ENCODE results near the gene FEN1. TPM values are rescaled to one million over a fixed set of nuclear protein-coding genes. Genes with fewer than 3 reads are reported as not detected.

FEN1 gene
- total and polyA plus RNA-seq, 2 of the 13 experiments (the other 11 are each of a cell fraction or from before 2014, with no cell fraction given): 12.4 to 102 TPM

DNA sequence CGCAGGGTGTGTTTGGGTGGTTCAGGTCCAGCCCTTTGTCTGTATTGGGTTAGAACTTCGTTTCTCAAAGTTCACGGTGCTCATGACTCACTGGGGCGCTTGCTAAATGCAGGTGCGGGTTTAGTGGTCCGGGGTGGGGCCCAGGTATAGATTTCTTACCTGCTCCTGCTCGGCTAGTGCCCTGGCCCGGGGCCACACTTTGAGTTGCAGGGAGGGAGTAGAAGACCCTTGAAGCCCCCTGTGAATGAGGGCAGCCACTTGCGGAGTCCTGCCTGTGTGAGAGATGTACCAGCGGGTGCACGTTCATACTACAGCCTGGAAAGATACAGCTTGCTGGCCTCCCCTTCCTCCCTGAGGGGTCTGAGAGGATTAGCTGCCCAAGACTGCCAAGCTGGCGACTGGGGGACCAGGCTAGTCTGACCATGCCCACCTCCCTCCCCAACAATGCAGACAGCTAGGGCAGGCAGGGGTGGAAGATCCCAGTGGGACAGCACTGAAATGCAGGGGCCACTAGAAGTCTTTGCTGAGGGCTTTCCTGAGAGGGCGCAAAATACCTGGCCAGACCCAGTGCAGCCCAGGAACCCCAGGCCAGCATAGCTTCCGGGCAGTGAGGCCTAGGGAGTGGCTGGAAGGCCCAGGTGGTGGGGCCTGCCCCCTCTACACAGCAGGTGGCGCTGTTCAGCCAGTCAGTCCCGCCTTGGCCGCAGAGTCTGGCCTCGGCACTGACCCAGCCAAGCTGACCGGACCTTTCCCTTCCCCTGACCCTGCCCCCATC, 45.3 kb upstream of the FEN1 start:
- H2AFZ ChIP-seq (ENCODE audit: low read length): no peak overlapping the region
- H3K27me3 ChIP-seq (ENCODE audit: control insufficient read depth in 1 of 2, insufficient read depth in 2 of 2, low read length in 2 of 2): no peaks in the 10 kb centered on the region
- peak; percentile 85 for ATAC-seq
- H3K79me2 ChIP-seq (ENCODE audit: insufficient read depth, low read length): no peaks in the 10 kb centered on the region
- peak overlapping the region; percentile 69 for H3K9ac ChIP-seq (ENCODE audit: insufficient read depth, low read depth, low read length)
- peak overlapping the region; percentile 22 to 68 (median 43) for H3K4me3 ChIP-seq (replicated peaks in 1 of 3; ENCODE audit: insufficient read depth in 1 of 3, low read depth in 2 of 3, low read length in 3 of 3)
- in situ Hi-C loops (cut with HindIII; ENCODE audit: extremely low pct_ligation_motif_present, low pct_unique_long_range_greater_than_20kb) (loop anchor here (5.0 kb wide), 1 partner anchor 35 kb away; no protein-coding TSS in a partner anchor), intact Hi-C loops (cut with micrococcal nuclease; ENCODE audit: unreplicated experiment) (loop anchor here (1.0 kb wide), 2 partner anchors 29 to 41 kb away; no protein-coding TSS in a partner anchor)
- FAIRE-seq: peak; percentile 44
- POLR2A ChIA-PET: interaction anchor here (0.6 to 6.2 kb wide), 12 partner anchors 10 to 202 kb away, joined by 3 to 43 read pairs (median 7); partner anchors contain the start of genes FEN1 and TMEM258
- no peak overlapping the region for H3K27ac ChIP-seq (ENCODE audit: extremely low read length, insufficient read depth, low read length)
- DNase-seq (ENCODE audit: low spot score): peak; percentile 67
- BruUV-seq (replicated peaks): no TSS peak
- H3K4me1 ChIP-seq (ENCODE audit: insufficient read depth, low read length): peaks cover 54% of the 10 kb centered on the region
- no peaks in the 10 kb centered on the region for H3K9me3 ChIP-seq (ENCODE audit: low read length)
- H3K36me3 ChIP-seq (replicated peaks in 1 of 2; ENCODE audit: control insufficient read depth in 1 of 2, insufficient read depth in 2 of 2, low read length in 2 of 2): no peaks in the 10 kb centered on the region
- CTCF ChIA-PET (ENCODE audit: low intra/inter-chr PET ratio, low total read pairs): interaction anchor here (0.6 to 3.4 kb wide), 5 partner anchors 20 to 396 kb away, joined by 3 to 38 read pairs (median 24); no protein-coding TSS in a partner anchor
- peak overlapping the region; percentile 94 for H3K4me2 ChIP-seq (ENCODE audit: low read depth, low read length)
- WGBS (ENCODE audit: low lambda C conversion rate): 24% methylated on average over 5 of the region's 19 CpGs
- H4K20me1 ChIP-seq (ENCODE audit: insufficient read depth, low read length): no peaks in the 10 kb centered on the region
- TF ChIP-seq ZZZ3 (CRISPR knock-in tag; IDR thresholded peaks at IDR 0.05; ENCODE audit: borderline replicate concordance) (peak; percentile 67; the same call in 1 of the 2 replicates), ZNF431 (CRISPR knock-in tag; IDR thresholded peaks at IDR 0.05; ENCODE audit: borderline replicate concordance, low read depth) (no peak), TOPORS (CRISPR knock-in tag; IDR thresholded peaks at IDR 0.05) (peak; percentile 86; the same call in 1 of the 2 replicates), ZNF292 (CRISPR knock-in tag; IDR thresholded peaks at IDR 0.05; ENCODE audit: borderline replicate concordance, low read depth) (0 out of 2 replicates have a peak, but pooled peaks have one; percentile 46), ZC3H4 (CRISPR knock-in tag; IDR thresholded peaks at IDR 0.05; ENCODE audit: borderline replicate concordance) (0 out of 2 replicates have a peak, but pooled peaks have one; percentile 22), ZNF326 (CRISPR knock-in tag; IDR thresholded peaks at IDR 0.05; ENCODE audit: borderline replicate concordance) (no peak), SRF (IDR thresholded peaks at IDR 0.05; ENCODE audit: low read depth, low read length) (no peak), RXRB (CRISPR knock-in tag; IDR thresholded peaks at IDR 0.05; ENCODE audit: borderline replicate concordance) (peak; percentile 48; the same call in 1 of the 2 replicates), DMAP1 (CRISPR knock-in tag; IDR thresholded peaks at IDR 0.05) (peak; percentile 56; the same call in 1 of the 2 replicates), SP5 (CRISPR knock-in tag; IDR thresholded peaks at IDR 0.05; ENCODE audit: borderline replicate concordance, low read depth) (peak; percentile 33; the same call in 1 of the 2 replicates), ZNF234 (CRISPR knock-in tag; conservative IDR thresholded peaks at IDR 0.05) (no peak)
- TF ChIP-seq, protein P1, sequence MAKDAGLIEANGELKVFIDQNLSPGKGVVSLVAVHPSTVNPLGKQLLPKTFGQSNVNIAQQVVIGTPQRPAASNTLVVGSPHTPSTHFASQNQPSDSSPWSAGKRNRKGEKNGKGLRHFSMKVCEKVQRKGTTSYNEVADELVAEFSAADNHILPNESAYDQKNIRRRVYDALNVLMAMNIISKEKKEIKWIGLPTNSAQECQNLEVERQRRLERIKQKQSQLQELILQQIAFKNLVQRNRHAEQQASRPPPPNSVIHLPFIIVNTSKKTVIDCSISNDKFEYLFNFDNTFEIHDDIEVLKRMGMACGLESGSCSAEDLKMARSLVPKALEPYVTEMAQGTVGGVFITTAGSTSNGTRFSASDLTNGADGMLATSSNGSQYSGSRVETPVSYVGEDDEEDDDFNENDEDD (CRISPR knock-in tag; IDR thresholded peaks at IDR 0.05; ENCODE audit: borderline replicate concordance): peak; percentile 67; the same call in 1 of the 2 replicates
- TF ChIP-seq, protein P2, sequence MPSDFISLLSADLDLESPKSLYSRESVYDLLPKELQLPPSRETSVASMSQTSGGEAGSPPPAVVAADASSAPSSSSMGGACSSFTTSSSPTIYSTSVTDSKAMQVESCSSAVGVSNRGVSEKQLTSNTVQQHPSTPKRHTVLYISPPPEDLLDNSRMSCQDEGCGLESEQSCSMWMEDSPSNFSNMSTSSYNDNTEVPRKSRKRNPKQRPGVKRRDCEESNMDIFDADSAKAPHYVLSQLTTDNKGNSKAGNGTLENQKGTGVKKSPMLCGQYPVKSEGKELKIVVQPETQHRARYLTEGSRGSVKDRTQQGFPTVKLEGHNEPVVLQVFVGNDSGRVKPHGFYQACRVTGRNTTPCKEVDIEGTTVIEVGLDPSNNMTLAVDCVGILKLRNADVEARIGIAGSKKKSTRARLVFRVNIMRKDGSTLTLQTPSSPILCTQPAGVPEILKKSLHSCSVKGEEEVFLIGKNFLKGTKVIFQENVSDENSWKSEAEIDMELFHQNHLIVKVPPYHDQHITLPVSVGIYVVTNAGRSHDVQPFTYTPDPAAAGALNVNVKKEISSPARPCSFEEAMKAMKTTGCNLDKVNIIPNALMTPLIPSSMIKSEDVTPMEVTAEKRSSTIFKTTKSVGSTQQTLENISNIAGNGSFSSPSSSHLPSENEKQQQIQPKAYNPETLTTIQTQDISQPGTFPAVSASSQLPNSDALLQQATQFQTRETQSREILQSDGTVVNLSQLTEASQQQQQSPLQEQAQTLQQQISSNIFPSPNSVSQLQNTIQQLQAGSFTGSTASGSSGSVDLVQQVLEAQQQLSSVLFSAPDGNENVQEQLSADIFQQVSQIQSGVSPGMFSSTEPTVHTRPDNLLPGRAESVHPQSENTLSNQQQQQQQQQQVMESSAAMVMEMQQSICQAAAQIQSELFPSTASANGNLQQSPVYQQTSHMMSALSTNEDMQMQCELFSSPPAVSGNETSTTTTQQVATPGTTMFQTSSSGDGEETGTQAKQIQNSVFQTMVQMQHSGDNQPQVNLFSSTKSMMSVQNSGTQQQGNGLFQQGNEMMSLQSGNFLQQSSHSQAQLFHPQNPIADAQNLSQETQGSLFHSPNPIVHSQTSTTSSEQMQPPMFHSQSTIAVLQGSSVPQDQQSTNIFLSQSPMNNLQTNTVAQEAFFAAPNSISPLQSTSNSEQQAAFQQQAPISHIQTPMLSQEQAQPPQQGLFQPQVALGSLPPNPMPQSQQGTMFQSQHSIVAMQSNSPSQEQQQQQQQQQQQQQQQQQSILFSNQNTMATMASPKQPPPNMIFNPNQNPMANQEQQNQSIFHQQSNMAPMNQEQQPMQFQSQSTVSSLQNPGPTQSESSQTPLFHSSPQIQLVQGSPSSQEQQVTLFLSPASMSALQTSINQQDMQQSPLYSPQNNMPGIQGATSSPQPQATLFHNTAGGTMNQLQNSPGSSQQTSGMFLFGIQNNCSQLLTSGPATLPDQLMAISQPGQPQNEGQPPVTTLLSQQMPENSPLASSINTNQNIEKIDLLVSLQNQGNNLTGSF (CRISPR knock-in tag; IDR thresholded peaks at IDR 0.05): no peak
- TF ChIP-seq, protein P3, sequence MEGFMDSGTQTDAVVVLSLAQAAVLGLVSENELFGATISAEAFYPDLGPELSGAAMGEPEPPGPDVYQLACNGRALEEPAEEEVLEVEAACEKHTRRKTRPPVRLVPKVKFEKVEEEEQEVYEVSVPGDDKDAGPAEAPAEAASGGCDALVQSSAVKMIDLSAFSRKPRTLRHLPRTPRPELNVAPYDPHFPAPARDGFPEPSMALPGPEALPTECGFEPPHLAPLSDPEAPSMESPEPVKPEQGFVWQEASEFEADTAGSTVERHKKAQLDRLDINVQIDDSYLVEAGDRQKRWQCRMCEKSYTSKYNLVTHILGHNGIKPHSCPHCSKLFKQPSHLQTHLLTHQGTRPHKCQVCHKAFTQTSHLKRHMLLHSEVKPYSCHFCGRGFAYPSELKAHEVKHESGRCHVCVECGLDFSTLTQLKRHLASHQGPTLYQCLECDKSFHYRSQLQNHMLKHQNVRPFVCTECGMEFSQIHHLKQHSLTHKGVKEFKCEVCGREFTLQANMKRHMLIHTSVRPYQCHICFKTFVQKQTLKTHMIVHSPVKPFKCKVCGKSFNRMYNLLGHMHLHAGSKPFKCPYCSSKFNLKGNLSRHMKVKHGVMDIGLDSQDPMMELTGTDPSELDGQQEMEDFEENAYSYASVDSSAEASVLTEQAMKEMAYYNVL (CRISPR knock-in tag; IDR thresholded peaks at IDR 0.05; ENCODE audit: borderline replicate concordance): peak; percentile 50; the same call in 1 of the 2 replicates
